ENCODE results near the gene ANKRD40CL. TPM values are rescaled to one million over a fixed set of nuclear protein-coding genes. Genes with fewer than 3 reads are reported as not detected.

Gene ANKRD40CL
- total and polyA plus RNA-seq, 9 of the 15 experiments (the other 6 are each of a cell fraction or from before 2014, with no cell fraction given), result not detected

- TF ChIP-seq CREB5 (CRISPR knock-in tag; IDR thresholded peaks at IDR 0.05), result no peak
- TF ChIP-seq ZNF766 (CRISPR knock-in tag; conservative IDR thresholded peaks at IDR 0.05), result peak; percentile 75; the same call in 1 of the 2 replicates
- no peak for TF ChIP-seq BCLAF1 (IDR thresholded peaks at IDR 0.05; ENCODE audit: borderline replicate concordance in 1 of 2, control insufficient read depth in 1 of 2, low read depth in 2 of 2, low read length in 1 of 2)
- TF ChIP-seq ZEB2 (IDR thresholded peaks at IDR 0.05), result peak; percentile 16; the same call in 1 of the 2 replicates
- no peak for TF ChIP-seq ZNF184 (CRISPR knock-in tag; IDR thresholded peaks at IDR 0.05)
- TF ChIP-seq KLF16 (IDR thresholded peaks at IDR 0.05), result no peak
- peak; percentile 96 for TF ChIP-seq POLR2AphosphoS5 (IDR thresholded peaks at IDR 0.05; ENCODE audit: control insufficient read depth, insufficient read depth, low read depth, low read length)
- no peak for TF ChIP-seq ZNF280B (CRISPR knock-in tag; IDR thresholded peaks at IDR 0.05)
- TF ChIP-seq U2AF1 (optimal IDR thresholded peaks at IDR 0.05; ENCODE audit: low read depth, low read length), result peak; percentile 75
- TF ChIP-seq NR3C1 (CRISPR knock-in tag; IDR thresholded peaks at IDR 0.05), result peak; percentile 71; the same call in 1 of the 2 replicates
- no peak for TF ChIP-seq MEF2A (IDR thresholded peaks at IDR 0.05; ENCODE audit: control insufficient read depth, low read depth, low read length)
- no peak for TF ChIP-seq CBX2 (IDR thresholded peaks at IDR 0.05; ENCODE audit: insufficient read depth, low read length, poor library complexity, severe bottlenecking)
- TF ChIP-seq PRDM10 (IDR thresholded peaks at IDR 0.05; ENCODE audit: partially characterized antibody), result no peak
- no peak for TF ChIP-seq MCM5 (IDR thresholded peaks at IDR 0.05; ENCODE audit: low read depth)
- no peak for TF ChIP-seq PTRF (tag; IDR thresholded peaks at IDR 0.05)
- no peak for TF ChIP-seq NR2F6 (CRISPR knock-in tag; IDR thresholded peaks at IDR 0.05)
- no peak for TF ChIP-seq GTF2A2 (tag; IDR thresholded peaks at IDR 0.05)
- peak; percentile 85 for TF ChIP-seq GTF2F1 (IDR thresholded peaks at IDR 0.05; ENCODE audit: low read depth, low read length)
Measured at GRCh38 chr17:50719144-50719923, 48.0 kb downstream of the ANKRD40CL start, which contains the start of gene LUC7L3 (continued).

Data from K562 (cell line).